Motor neuron (in vitro differentiated cells): ENCODE measurements around the gene CHAC2. TPM values are rescaled to one million over a fixed set of nuclear protein-coding genes. Genes with fewer than 3 reads are reported as not detected.
"Not testable (repeated sequence)": the region's sequence is repeated elsewhere in the genome, so short reads cannot be mapped to it uniquely, and the experiment has no call there.

Experiments used
- ATAC-seq, 8 experiments: fragments of 200-7000 bp; cut with Tn5 transposase; replicated peaks in 6 of 8; 2 replicates each; pipeline ENCODE4 v1.8.0; 2021; ENCODE audit warnings: mild to moderate bottlenecking in 8 of 8, moderate library complexity in 8 of 8
- H3K27ac ChIP-seq, 2 donors: fragments of 250-450 bp; sonication (Bioruptor Pico); 2 replicates each; pipeline ENCODE4 v1.9.0; 2021; ENCODE audit warnings: antibody characterized with exemption in 2 of 2, mild to moderate bottlenecking in 2 of 2, moderate library complexity in 1 of 2
- H3K4me1 ChIP-seq, 2 donors: fragments of 250-450 bp; sonication (Bioruptor Pico); replicated peaks in 1 of 2; 2 replicates each; pipeline ENCODE4 v1.6.1; 2021; ENCODE audit warnings: antibody characterized with exemption in 2 of 2, mild to moderate bottlenecking in 2 of 2, moderate library complexity in 1 of 2
- H3K4me3 ChIP-seq, 5 donors: fragments of 250-450 bp; sonication (Bioruptor Pico); 2 replicates each; pipeline ENCODE4 v1.9.0; 2021; ENCODE audit warnings: antibody characterized with exemption in 5 of 5, mild to moderate bottlenecking in 5 of 5, moderate library complexity in 4 of 5
- WGBS, 10 experiments: fragments of 450-650 bp; shearing (Covaris generic); methylation state at CpG; one replicate each; pipeline ENCODE4 v1.0.0; 2022; 5-methylcytosine and 5-hydroxymethylcytosine counted together
- in situ Hi-C, 9 experiments: fragments of 400-800 bp; cut with MboI; loops; one replicate each; pipeline ENCODE4 v1.15.0; 2021; ENCODE audit warnings: low sequenced_read_pairs in 9 of 9, low pct_unique_long_range_greater_than_20kb in 2 of 9; ENCODE audit not compliant: unreplicated experiment in 9 of 9
- total RNA-seq, 8 experiments: library from RNA; unstranded; fragments of 300-600 nt; gene quantifications; 2 replicates each; pipeline versions ENCODE4 v1.2.3 to v1.2.4, GENCODE V29; 2022

CHAC2 gene
- total RNA-seq, 8 experiments from 2014 or later: 1.9 to 15.4 (median 5.1) TPM

- no peak overlapping the region for H3K4me3 ChIP-seq
- no peak for ATAC-seq
- in situ Hi-C loops: no loop called here
- no peak overlapping the region for H3K27ac ChIP-seq
- 88 to 100% (median 93%) methylated on average over 1 to 9 of the region's 9 CpGs; no CpG with 5 or more reads in 2 of the 10 experiments for WGBS, 10 experiments
- no peaks in the 10 kb centered on the region for H3K4me1 ChIP-seq
Measured at GRCh38 chr2:53820048-53820447, 52.4 kb downstream of the CHAC2 start.

- H3K4me1 ChIP-seq: no peaks in the 10 kb centered on the region
- in situ Hi-C loops: no loop called here
- no peak overlapping the region for H3K4me3 ChIP-seq
- no peak for ATAC-seq
- H3K27ac ChIP-seq: no peak overlapping the region
- WGBS, 10 experiments: 83 to 100% (median 91%) methylated on average over 2 to 4 of the region's 4 CpGs; no CpG with 5 or more reads in 3 of the 10 experiments
Measured at GRCh38 chr2:53820711-53821110, 53.1 kb downstream of the CHAC2 start.

- WGBS, 10 experiments: 80 to 97% (median 92%) methylated on average over 3 to 6 of the region's 6 CpGs; no CpG with 5 or more reads in 1 of the 10 experiments
- in situ Hi-C loops: no loop called here
- no peak for ATAC-seq
- Histone ChIP-seq H3K27ac (no peak overlapping the region), H3K4me1 (no peaks in the 10 kb centered on the region), H3K4me3 (no peak overlapping the region)
Measured at GRCh38 chr2:53821810-53822209, 54.2 kb downstream of the CHAC2 start.

- H3K4me3 ChIP-seq, H3K4me1 ChIP-seq, ATAC-seq, in situ Hi-C loops, H3K27ac ChIP-seq: not testable (repeated sequence)
- WGBS, 10 experiments: 52 to 100% (median 97%) methylated on average over 3 to 9 of the region's 9 CpGs; no CpG with 5 or more reads in 1 of the 10 experiments
Measured at GRCh38 chr2:53823639-53824038, 56.0 kb downstream of the CHAC2 start.

Other genes starting within 250 kb of the CHAC2 start
- gene ASB3, start 19.1 kb downstream of the CHAC2 start, total RNA-seq: 10 to 100 TPM; 14.2 to 44.5 (median 38.9) TPM
- gene ERLEC1, start 19.2 kb downstream of the CHAC2 start, total RNA-seq: 100 to 1,000 TPM in 1 of 8 experiments, 10 to 100 TPM in 7; 28.6 to 109 (median 41.6) TPM
- 10 to 100 TPM in 1 of 8 experiments, 1 to 10 TPM in 6, under 1 TPM in 1; 0.87 to 14.2 (median 1.6) TPM for gene GPR75, start 92.2 kb downstream of the CHAC2 start, total RNA-seq
- 100 to 1,000 TPM in 1 of 8 experiments, 10 to 100 TPM in 7; 28.7 to 143 (median 41.5) TPM for gene PSME4, start 203.2 kb downstream of the CHAC2 start, total RNA-seq